Measurements from ENCODE around the gene AOC1.

- no peak for TF ChIP-seq YY1 (IDR thresholded peaks at IDR 0.05; ENCODE audit: insufficient read depth, insufficient read length)
- no peak for TF ChIP-seq ZNF274 (IDR thresholded peaks at IDR 0.05; ENCODE audit: low read depth, low read length)
- no peak for TF ChIP-seq SUZ12 (IDR thresholded peaks at IDR 0.05; ENCODE audit: extremely low read depth, insufficient read depth, insufficient read length)
Observed at GRCh38 chr7:150804802-150805201, 47.5 kb upstream of the AOC1 start.

All from NT2/D1 (cell line).